HG03135 (cell line): ENCODE data around the gene DLGAP1.
A peak's percentile ranks its signal among the peaks of the same experiment; 100 is the strongest.

Experiments used
- ATAC-seq: cut with Tn5 transposase; IDR thresholded peaks from one replicate; pipeline ENCODE4 v1.9.1; 2021; ENCODE audit warnings: mild to moderate bottlenecking, moderate library complexity; ENCODE audit not compliant: unreplicated experiment

The DLGAP1 gene

DNA sequence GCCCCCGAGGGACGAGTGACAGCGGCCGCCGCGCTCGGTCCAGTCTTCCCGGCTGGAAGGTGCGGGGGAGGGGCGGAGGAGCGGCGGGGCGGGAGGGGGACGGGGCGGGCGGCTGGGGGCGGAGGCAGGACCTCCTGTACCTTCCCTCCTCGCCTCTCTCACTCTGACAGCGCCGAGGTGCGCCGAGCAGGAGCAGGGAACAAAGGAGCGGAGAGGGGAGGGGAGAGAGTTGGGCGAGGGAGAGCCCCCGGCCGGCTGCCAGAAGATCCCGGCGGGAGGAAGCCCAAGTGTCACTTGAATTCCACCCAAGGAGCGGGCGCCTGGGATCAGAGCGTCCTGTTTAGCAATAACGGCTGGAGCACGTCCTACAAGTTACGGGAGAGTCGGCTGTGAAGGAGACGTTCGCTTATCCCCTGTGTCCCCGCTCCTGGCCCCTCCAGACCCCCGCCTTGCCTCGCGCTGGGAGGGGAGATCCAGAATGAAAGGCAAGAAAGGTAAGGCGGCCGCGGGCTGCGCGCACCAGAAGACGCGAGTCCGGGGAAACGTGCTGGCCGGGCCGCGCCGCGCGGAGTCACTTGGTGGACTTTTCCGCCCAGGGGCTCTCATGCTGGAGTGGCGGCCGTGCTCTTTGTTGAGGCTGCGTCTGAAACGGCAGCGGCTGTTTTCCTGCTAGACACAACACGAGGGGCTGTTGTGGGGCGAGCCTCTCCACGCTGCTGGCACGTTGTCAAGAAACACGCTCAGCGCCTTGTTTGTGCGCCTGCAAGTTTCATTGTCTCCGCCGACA, 1004.9 kb downstream of the DLGAP1 start, which contains the start of gene TGIF1:
Gene TGIF1, plus strand, starts transcription at position 161 of the 787 bp plus-strand sequence. Its CDS starts 318 bp downstream, at position 479.
- ATAC-seq, result peak; percentile 6

DNA sequence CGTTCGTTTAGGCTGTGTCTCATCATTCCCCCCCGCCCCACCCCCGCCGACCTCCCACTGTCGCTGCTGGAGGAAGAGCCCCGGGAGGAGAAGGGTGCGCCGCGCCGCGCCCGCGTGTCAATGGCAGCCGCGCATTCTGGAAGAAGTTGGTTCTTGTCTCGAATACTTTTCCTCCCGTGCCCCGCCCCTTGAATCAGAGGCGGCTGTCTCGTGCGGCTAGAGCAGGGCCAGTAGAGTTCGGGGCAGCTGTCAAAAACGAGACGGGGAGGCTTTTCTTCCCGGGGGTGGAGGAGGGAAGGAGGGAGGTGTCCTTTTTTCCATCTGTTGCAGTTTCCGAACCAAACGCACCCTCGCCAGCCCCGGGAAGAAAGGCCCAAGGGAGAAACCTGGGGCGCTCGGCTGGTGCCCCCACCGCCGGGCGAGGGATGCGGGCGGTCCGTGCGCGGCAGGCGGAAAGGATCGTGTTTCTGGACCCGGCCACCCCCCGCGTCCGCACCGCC, 1005.5 kb downstream of the DLGAP1 start:
- peak; percentile 17 for ATAC-seq

DNA sequence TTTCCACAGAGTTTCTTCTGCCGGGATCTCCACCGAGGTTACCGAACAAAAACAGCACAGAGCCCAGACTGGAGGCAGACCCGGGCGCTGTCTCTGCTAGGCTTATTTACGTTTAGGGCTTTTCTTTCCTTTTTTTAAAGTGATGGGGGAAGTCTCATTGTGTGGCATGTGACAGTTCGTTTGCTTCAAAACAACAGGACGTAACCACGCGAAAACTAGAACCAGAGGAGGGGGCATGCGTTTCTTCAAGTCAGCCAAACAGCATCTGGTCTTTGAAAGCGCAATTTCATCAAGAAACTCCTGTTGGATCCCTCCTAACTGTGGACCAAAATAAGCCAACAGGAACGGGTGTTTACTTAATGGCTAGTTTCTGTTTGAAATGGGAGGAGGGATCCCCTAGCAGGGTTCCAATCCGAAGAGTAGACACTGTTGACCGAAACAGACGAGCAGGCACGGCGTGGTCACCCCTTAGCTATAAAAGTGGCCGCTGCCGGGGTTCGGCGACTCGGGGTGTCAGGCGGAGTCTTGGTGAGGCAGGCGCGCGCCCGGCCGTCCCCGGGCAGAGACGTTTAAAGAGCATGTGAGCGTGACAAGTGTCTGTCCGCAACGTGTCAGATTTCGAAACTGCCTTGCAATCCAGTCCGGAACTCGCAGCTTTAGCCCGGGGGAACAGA, 1006.1 kb downstream of the DLGAP1 start:
- ATAC-seq, result peak; percentile 45

DNA sequence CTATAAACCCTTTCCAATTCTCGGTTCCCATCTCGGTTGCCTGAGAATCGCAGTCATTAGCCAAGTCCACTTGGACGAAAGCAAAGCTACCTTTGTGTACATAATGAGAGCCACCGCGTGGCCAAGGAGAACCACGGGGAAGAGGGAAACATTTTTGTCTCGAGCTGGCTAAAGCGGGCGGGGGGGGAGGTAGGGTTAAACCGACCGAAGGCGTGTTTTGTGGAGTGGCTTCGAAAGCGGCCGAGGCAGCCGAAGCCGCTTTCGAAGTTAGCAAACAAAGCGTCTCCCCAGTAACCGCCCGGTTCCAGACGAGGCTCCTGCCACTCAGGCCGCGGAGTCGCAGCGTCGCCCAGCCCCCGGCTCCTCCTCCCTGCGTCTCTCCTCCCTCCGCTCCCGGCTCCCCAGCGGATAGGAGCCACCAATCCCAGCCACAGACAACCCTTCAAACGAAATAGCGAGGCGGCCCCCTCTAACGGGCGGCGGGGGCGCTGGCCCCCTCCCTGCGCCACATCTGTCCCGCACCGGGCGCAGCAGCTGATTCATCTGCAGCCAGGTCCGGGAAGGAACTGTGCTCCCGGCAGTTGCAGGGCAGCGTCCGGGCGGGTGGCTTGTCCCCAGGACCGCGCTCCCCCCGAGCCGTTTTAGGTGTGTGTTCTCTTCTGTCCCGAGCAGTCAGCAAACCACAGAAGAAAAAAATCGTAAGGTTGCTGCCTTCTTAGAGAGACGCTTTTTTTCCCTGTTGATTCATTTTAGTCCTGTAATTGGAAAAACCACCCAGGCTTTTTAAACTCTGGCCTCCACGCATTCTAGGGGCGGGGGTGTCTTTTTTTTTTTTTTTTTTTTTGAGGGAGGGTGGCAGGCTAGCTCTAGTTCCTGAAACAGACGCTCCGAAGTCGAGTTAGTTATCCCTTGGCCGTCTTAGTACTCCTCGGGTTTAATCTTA, 1006.9 kb downstream of the DLGAP1 start:
- peak; percentile 58 for ATAC-seq

GRCh38 chr18:3447068-3447894, 1007.8 kb downstream of the DLGAP1 start:
- ATAC-seq, result no peak
